KBM-7 (cell line): ENCODE results near the gene ZSWIM6.
A peak's percentile ranks its signal among the peaks of the same experiment; 100 is the strongest.

Experiments used
- DNase-seq: peaks from one replicate; pipeline ENCODE4 v3.0.0-alpha.2; 2015
- in situ Hi-C: fragments of 300-500 bp; cut with MboI; formaldehyde crosslinking; loops from 2 replicates; pipeline ENCODE4 v1.14.3; 2020; ENCODE audit warnings: low sequenced_read_pairs, low pct_unique_long_range_greater_than_20kb, mixed read lengths

Gene ZSWIM6

GRCh38 chr5:61350535-61350934 lies 18.5 kb downstream of the ZSWIM6 start:
- in situ Hi-C loops: no loop called here
- DNase-seq: no peak

GRCh38 chr5:61351733-61352132 lies 19.7 kb downstream of the ZSWIM6 start:
- DNase-seq: no peak
- in situ Hi-C loops: no loop called here

- in situ Hi-C loops: no loop called here
- DNase-seq: no peak
These were observed 20.1 kb downstream of the ZSWIM6 start for GRCh38 chr5:61352180-61352579.

GRCh38 chr5:61352612-61353156 lies 20.6 kb downstream of the ZSWIM6 start:
- in situ Hi-C loops: no loop called here

GRCh38 chr5:61353293-61353692 lies 21.2 kb downstream of the ZSWIM6 start:
- no peak for DNase-seq
- in situ Hi-C loops: no loop called here

More at GRCh38 chr5:61352612-61353156, 20.6 kb downstream of the ZSWIM6 start:
- no peak for DNase-seq

GRCh38 chr5:61354199-61354598 lies 22.1 kb downstream of the ZSWIM6 start:
- DNase-seq: no peak
- in situ Hi-C loops: no loop called here

GRCh38 chr5:61357745-61358144 lies 25.7 kb downstream of the ZSWIM6 start:
- DNase-seq: peak; percentile 52
- in situ Hi-C loops: no loop called here

GRCh38 chr5:61362796-61363368 lies 30.8 kb downstream of the ZSWIM6 start:
- no peak for DNase-seq
- in situ Hi-C loops: no loop called here

GRCh38 chr5:61363401-61364114 lies 31.5 kb downstream of the ZSWIM6 start:
- DNase-seq: no peak
- in situ Hi-C loops: no loop called here

- in situ Hi-C loops: no loop called here
- DNase-seq: no peak
These were observed 34.6 kb downstream of the ZSWIM6 start for GRCh38 chr5:61366497-61367240.

GRCh38 chr5:61370506-61370905 lies 38.4 kb downstream of the ZSWIM6 start:
- in situ Hi-C loops: no loop called here
- no peak for DNase-seq

- in situ Hi-C loops: no loop called here
- DNase-seq: no peak
These were observed 39.4 kb downstream of the ZSWIM6 start for GRCh38 chr5:61371474-61371873.

- in situ Hi-C loops: no loop called here
- DNase-seq: no peak
These were observed 47.6 kb downstream of the ZSWIM6 start for GRCh38 chr5:61379677-61380076.

- in situ Hi-C loops: no loop called here
- DNase-seq: no peak
These were observed 49.9 kb downstream of the ZSWIM6 start for GRCh38 chr5:61381968-61382367.

- DNase-seq: no peak
- in situ Hi-C loops: no loop called here
These were observed 53.6 kb downstream of the ZSWIM6 start for GRCh38 chr5:61385627-61386026.

GRCh38 chr5:61386045-61386800 lies 54.2 kb downstream of the ZSWIM6 start:
- in situ Hi-C loops: no loop called here
- no peak for DNase-seq

GRCh38 chr5:61389609-61390008 lies 57.6 kb downstream of the ZSWIM6 start:
- in situ Hi-C loops: no loop called here

GRCh38 chr5:61394078-61394704 lies 62.1 kb downstream of the ZSWIM6 start:
- DNase-seq: no peak
- in situ Hi-C loops: no loop called here

More at GRCh38 chr5:61389609-61390008, 57.6 kb downstream of the ZSWIM6 start:
- no peak for DNase-seq

- DNase-seq: no peak
- in situ Hi-C loops: no loop called here
These were observed 62.7 kb downstream of the ZSWIM6 start for GRCh38 chr5:61394793-61395192.
